Lower lobe of right lung (tissue), 2 donors: ENCODE measurements around the gene FAM89B. TPM values are rescaled to one million over a fixed set of nuclear protein-coding genes. Genes with fewer than 3 reads are reported as not detected.

Experiments
- ATAC-seq, 2 donors: fragments of 200-7000 bp; cut with Tn5 transposase; one replicate each; pipeline ENCODE4 v1.9.1; 2020 to 2022; ENCODE audit warnings: mild to moderate bottlenecking in 2 of 2, moderate library complexity in 2 of 2
- DNase-seq: peaks from one replicate; pipeline ENCODE4 v3.0.0-alpha.2; 2020
- H3K27ac ChIP-seq: fragments of 200-600 bp; one replicate; pipeline ENCODE4 v1.8.0; 2022
- H3K27me3 ChIP-seq: fragments of 200-600 bp; one replicate; pipeline ENCODE4 v1.8.0; 2022; ENCODE audit warnings: low read depth
- H3K36me3 ChIP-seq: fragments of 200-600 bp; one replicate; pipeline ENCODE4 v1.8.0; 2022; ENCODE audit warnings: mild to moderate bottlenecking
- H3K4me1 ChIP-seq: fragments of 200-600 bp; one replicate; pipeline ENCODE4 v1.8.0; 2022
- H3K4me3 ChIP-seq: fragments of 200-600 bp; one replicate; pipeline ENCODE4 v1.8.0; 2022; ENCODE audit warnings: mild to moderate bottlenecking
- H3K9me3 ChIP-seq: fragments of 200-600 bp; one replicate; pipeline ENCODE4 v1.8.0; 2022
- intact Hi-C: fragments of 100-400 bp; cut with DNase I; formaldehyde crosslinking; loops from one replicate; pipeline ENCODE4 v1.11.0; 2022
- total RNA-seq: library from RNA; stranded (reverse); fragmentation: NEBNext Ultra II Directional; extraction: Animal tissue kit (Norgen Biotek cat#: 25700); gene quantifications from one replicate; pipeline ENCODE4 v1.2.1, GENCODE V29; 2021
- TF ChIP-seq, protein P1 (sequence below): fragments of 200-600 bp; IDR thresholded peaks from one replicate; pipeline ENCODE4 v1.8.0; 2022; ENCODE audit warnings: antibody characterized with exemption, mild to moderate bottlenecking
- donor health status: DM: no; HTN: yes; CAD: no; lungs with severe emphysema.

The FAM89B gene
- total RNA-seq, 1 donor from 2014 or later = 48.6 TPM

DNA sequence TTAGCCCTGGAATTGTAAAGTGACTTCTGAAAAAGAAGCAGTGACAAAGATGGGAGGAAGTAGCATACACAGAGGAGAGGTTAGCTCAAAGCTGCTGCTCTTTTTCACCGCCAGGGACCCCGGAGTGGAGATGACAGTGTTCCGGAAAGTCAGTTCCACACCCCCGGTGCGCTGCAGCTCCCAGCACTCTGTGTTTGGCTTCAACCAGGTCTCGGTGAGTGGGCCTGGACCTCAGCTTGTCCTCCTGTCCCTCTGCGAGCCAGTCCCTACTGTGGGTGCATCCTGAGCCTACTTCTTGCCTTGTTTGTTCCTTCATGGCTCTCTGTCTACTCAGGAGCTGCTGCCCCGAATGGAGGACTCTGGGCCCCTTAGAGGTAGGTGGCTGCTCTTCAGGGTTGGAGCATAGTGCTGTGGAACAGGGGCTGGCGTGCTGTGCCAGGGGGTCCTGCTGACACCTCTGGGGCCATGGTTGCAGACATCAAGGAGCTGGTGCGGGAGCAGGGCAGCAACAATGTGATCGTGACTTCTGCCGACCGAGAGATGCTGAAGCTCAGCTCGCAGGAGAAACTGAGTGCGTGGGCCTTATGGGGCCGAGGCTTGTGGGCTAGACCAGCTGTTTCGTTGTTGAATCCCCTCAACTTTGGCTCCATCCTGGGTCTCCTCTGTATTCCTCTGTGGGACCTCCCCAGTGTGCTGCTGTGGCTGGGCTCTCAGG lies 45.0 kb downstream of the FAM89B start:
- TF ChIP-seq, protein P1, sequence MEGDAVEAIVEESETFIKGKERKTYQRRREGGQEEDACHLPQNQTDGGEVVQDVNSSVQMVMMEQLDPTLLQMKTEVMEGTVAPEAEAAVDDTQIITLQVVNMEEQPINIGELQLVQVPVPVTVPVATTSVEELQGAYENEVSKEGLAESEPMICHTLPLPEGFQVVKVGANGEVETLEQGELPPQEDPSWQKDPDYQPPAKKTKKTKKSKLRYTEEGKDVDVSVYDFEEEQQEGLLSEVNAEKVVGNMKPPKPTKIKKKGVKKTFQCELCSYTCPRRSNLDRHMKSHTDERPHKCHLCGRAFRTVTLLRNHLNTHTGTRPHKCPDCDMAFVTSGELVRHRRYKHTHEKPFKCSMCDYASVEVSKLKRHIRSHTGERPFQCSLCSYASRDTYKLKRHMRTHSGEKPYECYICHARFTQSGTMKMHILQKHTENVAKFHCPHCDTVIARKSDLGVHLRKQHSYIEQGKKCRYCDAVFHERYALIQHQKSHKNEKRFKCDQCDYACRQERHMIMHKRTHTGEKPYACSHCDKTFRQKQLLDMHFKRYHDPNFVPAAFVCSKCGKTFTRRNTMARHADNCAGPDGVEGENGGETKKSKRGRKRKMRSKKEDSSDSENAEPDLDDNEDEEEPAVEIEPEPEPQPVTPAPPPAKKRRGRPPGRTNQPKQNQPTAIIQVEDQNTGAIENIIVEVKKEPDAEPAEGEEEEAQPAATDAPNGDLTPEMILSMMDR = no peak
- intact Hi-C loops = no loop called here
- H3K27ac ChIP-seq = no peak overlapping the region
- H3K9me3 ChIP-seq = no peaks in the 10 kb centered on the region
- H3K4me1 ChIP-seq = peaks cover 32% of the 10 kb centered on the region
- no peaks in the 10 kb centered on the region for H3K27me3 ChIP-seq
- H3K4me3 ChIP-seq = peak overlapping the region; percentile 95
- H3K36me3 ChIP-seq = peaks cover 59% of the 10 kb centered on the region
- no peak for ATAC-seq
- DNase-seq = no peak

DNA sequence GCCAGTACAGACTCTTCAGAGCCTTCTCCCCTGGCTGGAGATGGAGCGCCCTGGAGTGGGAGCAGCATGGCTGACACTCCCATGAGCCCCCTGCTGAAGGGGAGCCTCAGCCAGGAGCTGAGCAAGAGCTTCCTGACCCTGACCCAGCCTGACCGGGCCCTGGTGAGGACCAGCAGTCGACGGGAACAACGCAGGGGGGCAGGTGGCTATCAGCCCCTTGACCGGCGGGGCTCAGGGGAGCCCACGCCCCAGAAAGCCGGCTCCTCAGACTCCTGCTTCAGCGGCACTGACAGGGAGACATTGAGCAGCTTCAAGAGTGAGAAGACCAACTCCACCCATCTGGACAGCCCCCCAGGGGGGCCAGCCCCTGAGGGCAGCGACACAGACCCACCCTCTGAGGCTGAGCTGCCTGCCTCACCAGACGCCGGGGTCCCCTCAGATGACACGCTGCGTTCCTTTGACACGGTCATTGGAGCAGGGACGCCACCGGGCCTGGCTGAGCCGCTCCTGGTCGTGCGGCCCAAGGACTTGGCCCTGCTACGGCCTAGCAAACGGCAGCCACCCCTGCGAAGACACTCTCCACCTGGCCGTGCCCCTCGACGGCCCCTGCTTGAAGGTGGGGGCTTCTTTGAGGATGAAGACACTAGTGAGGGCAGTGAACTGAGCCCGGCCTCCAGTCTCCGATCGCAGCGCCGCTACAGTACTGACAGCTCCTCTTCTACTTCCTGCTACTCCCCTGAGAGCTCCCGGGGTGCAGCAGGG lies 45.8 kb downstream of the FAM89B start:
- no peak for DNase-seq
- H3K9me3 ChIP-seq = no peaks in the 10 kb centered on the region
- no peak for ATAC-seq
- no peaks in the 10 kb centered on the region for H3K27me3 ChIP-seq
- TF ChIP-seq, protein P1 = no peak
- H3K36me3 ChIP-seq = peaks cover 56% of the 10 kb centered on the region
- intact Hi-C loops = no loop called here
- no peak overlapping the region for H3K4me3 ChIP-seq
- H3K4me1 ChIP-seq = peaks cover 23% of the 10 kb centered on the region
- H3K27ac ChIP-seq = no peak overlapping the region

DNA sequence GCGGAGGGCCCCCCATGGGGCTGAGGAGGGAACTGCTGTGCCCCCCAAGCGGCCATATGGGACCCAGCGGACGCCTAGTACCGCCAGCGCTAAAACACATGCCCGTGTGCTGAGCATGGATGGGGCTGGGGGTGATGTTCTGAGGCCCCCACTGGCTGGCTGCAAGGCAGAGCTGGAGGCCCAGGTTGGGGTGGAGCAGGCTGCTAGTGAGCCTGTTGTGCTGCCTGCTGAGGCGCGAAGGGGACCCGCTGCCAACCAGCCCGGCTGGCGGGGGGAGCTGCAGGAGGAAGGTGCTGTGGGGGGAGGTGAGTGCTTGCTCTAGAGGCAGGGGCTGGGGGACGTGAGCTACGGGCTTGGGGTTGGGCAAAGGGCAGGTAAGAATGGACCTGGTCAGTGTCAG lies 46.4 kb downstream of the FAM89B start:
- Histone ChIP-seq H3K27ac (no peak overlapping the region), H3K4me3 (no peak overlapping the region), H3K4me1 (peaks cover 21% of the 10 kb centered on the region), H3K27me3 (no peaks in the 10 kb centered on the region), H3K36me3 (peaks cover 62% of the 10 kb centered on the region), H3K9me3 (no peaks in the 10 kb centered on the region)
- intact Hi-C loops = no loop called here
- TF ChIP-seq, protein P1 = no peak
- no peak for DNase-seq
- ATAC-seq = no peak

DNA sequence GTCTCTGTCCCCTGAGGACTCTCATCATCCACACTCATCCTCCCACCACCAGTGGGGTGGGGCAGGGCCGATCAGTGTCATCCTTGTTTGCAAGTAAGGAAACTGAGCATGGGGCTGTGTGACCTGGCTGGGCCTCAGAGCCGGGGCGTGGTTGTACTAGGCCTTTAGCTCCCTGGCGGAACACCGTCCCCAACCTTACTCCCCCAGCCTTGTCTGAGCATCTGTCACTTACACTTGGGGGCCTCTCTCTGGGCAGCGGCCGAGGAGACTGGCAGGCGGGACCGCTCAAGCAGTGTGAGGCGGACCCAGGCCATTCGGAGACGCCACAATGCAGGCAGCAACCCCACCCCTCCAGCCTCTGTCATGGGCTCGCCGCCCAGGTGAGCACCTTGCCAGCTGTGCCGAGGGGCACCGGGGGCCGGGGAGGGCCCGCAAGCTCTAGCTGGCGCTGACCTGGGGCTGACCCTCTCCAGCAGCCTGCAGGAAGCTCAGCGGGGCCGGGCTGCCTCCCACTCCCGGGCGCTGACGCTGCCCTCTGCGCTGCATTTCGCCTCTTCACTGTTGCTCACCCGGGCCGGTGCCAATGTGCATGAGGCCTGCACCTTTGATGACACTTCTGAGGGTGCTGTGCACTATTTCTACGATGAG lies 47.1 kb downstream of the FAM89B start:
- Histone ChIP-seq H3K9me3 (no peaks in the 10 kb centered on the region), H3K4me1 (peaks cover 21% of the 10 kb centered on the region), H3K36me3 (peaks cover 68% of the 10 kb centered on the region), H3K4me3 (no peak overlapping the region), H3K27ac (no peak overlapping the region), H3K27me3 (no peaks in the 10 kb centered on the region)
- TF ChIP-seq, protein P1 = no peak
- intact Hi-C loops = no loop called here
- ATAC-seq (no peak), DNase-seq (no peak)

DNA sequence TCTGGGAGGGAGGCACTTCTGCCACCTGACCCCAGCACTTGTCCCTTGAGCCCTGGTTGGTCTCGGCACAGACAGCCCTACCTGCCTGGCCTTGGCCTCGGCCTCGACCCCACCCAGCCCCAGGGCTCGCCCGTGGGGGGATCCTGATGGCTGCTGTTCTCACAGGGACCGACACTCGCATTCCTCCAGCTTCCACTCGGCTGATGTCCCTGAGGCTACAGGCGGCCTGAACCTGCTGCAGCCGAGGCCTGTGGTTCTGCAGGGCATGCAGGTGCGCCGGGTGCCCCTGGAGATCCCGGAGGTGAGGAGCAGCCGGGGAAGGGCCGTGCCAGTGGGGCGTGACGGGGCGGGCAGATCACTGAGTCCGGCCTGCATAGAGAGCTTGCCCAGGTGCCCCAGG lies 48.3 kb downstream of the FAM89B start:
- H3K4me1 ChIP-seq = peaks cover 22% of the 10 kb centered on the region
- no peak for ATAC-seq
- intact Hi-C loops = no loop called here
- H3K9me3 ChIP-seq = no peaks in the 10 kb centered on the region
- H3K4me3 ChIP-seq = no peak overlapping the region
- TF ChIP-seq, protein P1 = no peak
- peaks cover 81% of the 10 kb centered on the region for H3K36me3 ChIP-seq
- DNase-seq = no peak
- peak overlapping the region; percentile 18 for H3K27ac ChIP-seq
- H3K27me3 ChIP-seq = no peaks in the 10 kb centered on the region
